HCT116 (cell line): ENCODE results near the gene HLA-E.

Experiments used
- EZH2phosphoT487 ChIP-seq: fragments of 200-600 bp; IDR thresholded peaks from 2 replicates; pipeline ENCODE4 v1.6.1; 2018; ENCODE audit warnings: antibody characterized with exemption, borderline replicate concordance
- MAX ChIP-seq: IDR thresholded peaks from 2 replicates; pipeline ENCODE4 v1.6.1; 2012
- POLR2A ChIP-seq: IDR thresholded peaks from 2 replicates; pipeline ENCODE4 v1.7.0; 2011; ENCODE audit warnings: borderline replicate concordance; ENCODE audit not compliant: insufficient read depth, insufficient read length; ENCODE audit errors: extremely low read depth
- POLR2AphosphoS5 ChIP-seq: IDR thresholded peaks from 2 replicates; pipeline ENCODE4 v1.6.1; 2011; ENCODE audit warnings: mild to moderate bottlenecking, low read depth, low read length, moderate library complexity
- SP1 ChIP-seq: IDR thresholded peaks from 2 replicates; pipeline ENCODE4 v1.6.1; 2012; ENCODE audit warnings: low read depth
- TCF7L2 ChIP-seq: IDR thresholded peaks from 2 replicates; pipeline ENCODE4 v1.7.0; 2011; ENCODE audit warnings: borderline replicate concordance, inconsistent platforms; ENCODE audit not compliant: insufficient read depth, insufficient read length; ENCODE audit errors: extremely low read depth
- YY1 ChIP-seq: IDR thresholded peaks from 2 replicates; pipeline ENCODE4 v1.6.1; 2011; ENCODE audit warnings: low read length, low read depth, moderate library complexity, mild to moderate bottlenecking; ENCODE audit not compliant: insufficient replicate concordance; ENCODE audit errors: extremely low read depth
- TF ChIP-seq, protein P1 (sequence below), 3 experiments: fragments of 200-600 bp in 1 of 3; sonication (generic) in 1 of 3; IDR thresholded peaks in 2 of 3; conservative IDR thresholded peaks in 1 of 3; 2 replicates each; pipeline ENCODE4 v1.5.1; 2012 to 2017; ENCODE audit warnings: low read depth in 2 of 3, low read length in 2 of 3, antibody characterized with exemption in 1 of 3, borderline replicate concordance in 1 of 3, control low read depth in 1 of 3, mild to moderate bottlenecking in 1 of 3, mixed read lengths in 1 of 3, mixed run types in 1 of 3, moderate library complexity in 1 of 3; ENCODE audit not compliant: insufficient read depth in 1 of 3

- TF ChIP-seq POLR2A = no peak
- TF ChIP-seq EZH2phosphoT487 = no peak
- TF ChIP-seq, protein P1, sequence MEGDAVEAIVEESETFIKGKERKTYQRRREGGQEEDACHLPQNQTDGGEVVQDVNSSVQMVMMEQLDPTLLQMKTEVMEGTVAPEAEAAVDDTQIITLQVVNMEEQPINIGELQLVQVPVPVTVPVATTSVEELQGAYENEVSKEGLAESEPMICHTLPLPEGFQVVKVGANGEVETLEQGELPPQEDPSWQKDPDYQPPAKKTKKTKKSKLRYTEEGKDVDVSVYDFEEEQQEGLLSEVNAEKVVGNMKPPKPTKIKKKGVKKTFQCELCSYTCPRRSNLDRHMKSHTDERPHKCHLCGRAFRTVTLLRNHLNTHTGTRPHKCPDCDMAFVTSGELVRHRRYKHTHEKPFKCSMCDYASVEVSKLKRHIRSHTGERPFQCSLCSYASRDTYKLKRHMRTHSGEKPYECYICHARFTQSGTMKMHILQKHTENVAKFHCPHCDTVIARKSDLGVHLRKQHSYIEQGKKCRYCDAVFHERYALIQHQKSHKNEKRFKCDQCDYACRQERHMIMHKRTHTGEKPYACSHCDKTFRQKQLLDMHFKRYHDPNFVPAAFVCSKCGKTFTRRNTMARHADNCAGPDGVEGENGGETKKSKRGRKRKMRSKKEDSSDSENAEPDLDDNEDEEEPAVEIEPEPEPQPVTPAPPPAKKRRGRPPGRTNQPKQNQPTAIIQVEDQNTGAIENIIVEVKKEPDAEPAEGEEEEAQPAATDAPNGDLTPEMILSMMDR (IDR thresholded peaks at IDR 0.05 in 2 of 3, conservative IDR thresholded peaks at IDR 0.05 in 1 of 3; ENCODE audit: borderline replicate concordance in 1 of 3, insufficient read depth in 1 of 3, low read depth in 2 of 3, low read length in 2 of 3) = peak; percentile 84 to 99 (median 97)
- no peak for TF ChIP-seq MAX
- TF ChIP-seq YY1 = no peak
- no peak for TF ChIP-seq POLR2AphosphoS5
- TF ChIP-seq TCF7L2 = no peak
- TF ChIP-seq SP1 = no peak
Observed at GRCh38 chr6:30541515-30542403, 52.5 kb downstream of the HLA-E start.
